Uterus (tissue), 4 donors: ENCODE data around the gene PPP2R1B. TPM values are rescaled to one million over a fixed set of nuclear protein-coding genes. Genes with fewer than 3 reads are reported as not detected.
A peak's percentile ranks its signal among the peaks of the same experiment; 100 is the strongest.

ENCODE experiments used
- DNase-seq, 2 donors: peaks; one replicate each; pipeline ENCODE4 v3.0.0-alpha.2; 2019 to 2020
- H3K27ac ChIP-seq, 2 donors: fragments of 200-600 bp; sonication (generic); 1 replicate in 1 of 2; 2 replicates in 1 of 2; pipeline ENCODE4 v1.5.1; 2016 to 2018
- H3K27me3 ChIP-seq, 2 donors: fragments of 200-600 bp; sonication (generic); one replicate each; pipeline ENCODE4 v1.5.1; 2018 to 2019; ENCODE audit warnings: control low read depth in 1 of 2
- H3K36me3 ChIP-seq, 2 donors: fragments of 200-600 bp; sonication (generic); one replicate each; pipeline ENCODE4 v1.5.1; 2019; ENCODE audit warnings: control low read depth in 1 of 2
- H3K4me1 ChIP-seq, 2 donors: fragments of 200-600 bp; sonication (generic); one replicate each; pipeline ENCODE4 v1.5.1; 2018 to 2019; ENCODE audit warnings: control low read depth in 1 of 2
- H3K4me3 ChIP-seq, 2 donors: fragments of 200-600 bp; sonication (generic); 1 replicate in 1 of 2; 2 replicates in 1 of 2; pipeline ENCODE4 v1.5.1; 2018 to 2019; ENCODE audit warnings: mild to moderate bottlenecking in 1 of 2
- H3K9me3 ChIP-seq, 2 donors: fragments of 200-600 bp; sonication (generic); one replicate each; pipeline ENCODE4 v1.5.1; 2019; ENCODE audit warnings: control low read depth in 1 of 2
- CTCF ChIP-seq, 4 experiments: fragments of 200-600 bp in 2 of 4; fragments of 450-650 bp in 2 of 4; sonication (generic) in 2 of 4; IDR thresholded peaks; one replicate each; pipeline ENCODE4 v1.5.1; 2016 to 2019; ENCODE audit warnings: antibody characterized with exemption in 4 of 4, mild to moderate bottlenecking in 2 of 4, moderate library complexity in 1 of 4
- POLR2A ChIP-seq, 2 donors: fragments of 450-650 bp; IDR thresholded peaks; one replicate each; pipeline ENCODE4 v1.6.1; 2016; ENCODE audit warnings: antibody characterized with exemption in 2 of 2, mild to moderate bottlenecking in 1 of 2, moderate library complexity in 1 of 2
- intact Hi-C: fragments of 100-400 bp; cut with DNase I; formaldehyde crosslinking; loops from one replicate; pipeline ENCODE4 v1.15.1; 2023; ENCODE audit warnings: low total_unique reads
- total RNA-seq, 4 donors: library from RNA; depleted of rRNA in 3 of 4; stranded (reverse); fragments of >200 nt in 3 of 4; gene quantifications; one replicate each; pipeline versions ENCODE4 v1.1.0 to v1.2.4, GENCODE V29; 2014 to 2023
- donor health status: DM: yes; HTN: yes; CAD: no.

Gene PPP2R1B
- total RNA-seq, 4 donors from 2014 or later, result 12.0 to 30.0 (median 28.4) TPM

GRCh38 chr11:111737444-111738210 is 28.6 kb downstream of the PPP2R1B start:
- Histone ChIP-seq H3K27ac (peak overlapping the region; percentile 93 to 95), H3K27me3 (no peaks in the 10 kb centered on the region), H3K9me3 (no peaks in the 10 kb centered on the region), H3K4me1 (peaks cover 22 to 29% of the 10 kb centered on the region in 2 donors), H3K4me3 (no peak overlapping the region), H3K36me3 (no peaks in the 10 kb centered on the region)
- no peak for TF ChIP-seq CTCF (IDR thresholded peaks at IDR 0.05)
- TF ChIP-seq POLR2A (IDR thresholded peaks at IDR 0.05), result no peak
- DNase-seq, result peak in 1 of 2 donors; percentile 50
- intact Hi-C loops, result no loop called here

- no peaks in the 10 kb centered on the region for H3K27me3 ChIP-seq
- H3K4me1 ChIP-seq, result peaks cover 22 to 29% of the 10 kb centered on the region in 2 donors
- no peak for DNase-seq
- no peaks in the 10 kb centered on the region for H3K9me3 ChIP-seq
- H3K27ac ChIP-seq, result peak overlapping the region; percentile 93 to 95
- no peak for TF ChIP-seq CTCF (IDR thresholded peaks at IDR 0.05)
- no peak for TF ChIP-seq POLR2A (IDR thresholded peaks at IDR 0.05)
- intact Hi-C loops, result no loop called here
- no peaks in the 10 kb centered on the region for H3K36me3 ChIP-seq
- no peak overlapping the region for H3K4me3 ChIP-seq
Observed at GRCh38 chr11:111736621-111737443, 29.4 kb downstream of the PPP2R1B start.

- intact Hi-C loops, result no loop called here
- H3K4me3 ChIP-seq, result no peak overlapping the region
- TF ChIP-seq POLR2A (IDR thresholded peaks at IDR 0.05) (no peak), CTCF (IDR thresholded peaks at IDR 0.05) (no peak)
- peak in 1 of 2 donors; percentile 42 for DNase-seq
- no peaks in the 10 kb centered on the region for H3K36me3 ChIP-seq
- peak overlapping the region; percentile 93 to 95 for H3K27ac ChIP-seq
- H3K27me3 ChIP-seq, result no peaks in the 10 kb centered on the region
- H3K9me3 ChIP-seq, result no peaks in the 10 kb centered on the region
- H3K4me1 ChIP-seq, result peaks cover 22 to 29% of the 10 kb centered on the region in 2 donors
Observed at GRCh38 chr11:111736181-111736590, 30.0 kb downstream of the PPP2R1B start.

- Histone ChIP-seq H3K4me1 (peaks cover 22 to 29% of the 10 kb centered on the region in 2 donors), H3K27ac (peak overlapping the region; percentile 93 to 95), H3K4me3 (peak overlapping the region; percentile 26 to 37), H3K27me3 (no peaks in the 10 kb centered on the region), H3K36me3 (no peaks in the 10 kb centered on the region), H3K9me3 (no peaks in the 10 kb centered on the region)
- peak; percentile 82 to 90 for DNase-seq
- TF ChIP-seq CTCF (IDR thresholded peaks at IDR 0.05) (no peak), POLR2A (IDR thresholded peaks at IDR 0.05) (peak; percentile 17 to 57)
- intact Hi-C loops, result no loop called here
Observed at GRCh38 chr11:111735262-111736116, 30.7 kb downstream of the PPP2R1B start.
